Upper lobe of right lung (tissue), 1 donor: ENCODE results near the gene TUT7. TPM values are rescaled to one million over a fixed set of nuclear protein-coding genes. Genes with fewer than 3 reads are reported as not detected.

Source experiments
- ATAC-seq: fragments of 200-7000 bp; cut with Tn5 transposase; one replicate; pipeline ENCODE4 v1.9.1; 2020; ENCODE audit warnings: mild to moderate bottlenecking, moderate library complexity
- DNase-seq: peaks from one replicate; pipeline ENCODE4 v3.0.0-alpha.2; 2020
- H3K27ac ChIP-seq: fragments of 200-600 bp; one replicate; pipeline ENCODE4 v1.8.0; 2022
- H3K27me3 ChIP-seq: fragments of 200-600 bp; one replicate; pipeline ENCODE4 v1.8.0; 2022; ENCODE audit warnings: mild to moderate bottlenecking
- H3K36me3 ChIP-seq: fragments of 200-600 bp; one replicate; pipeline ENCODE4 v1.8.0; 2022
- H3K4me1 ChIP-seq: fragments of 200-600 bp; one replicate; pipeline ENCODE4 v1.8.0; 2022
- H3K4me3 ChIP-seq: fragments of 200-600 bp; one replicate; pipeline ENCODE4 v1.8.0; 2022; ENCODE audit warnings: mild to moderate bottlenecking
- H3K9me3 ChIP-seq: fragments of 200-600 bp; one replicate; pipeline ENCODE4 v1.8.0; 2022
- CTCF ChIP-seq: fragments of 200-600 bp; IDR thresholded peaks from one replicate; pipeline ENCODE4 v1.8.0; 2022; ENCODE audit warnings: antibody characterized with exemption
- intact Hi-C: fragments of 100-400 bp; cut with DNase I; formaldehyde crosslinking; loops from one replicate; pipeline ENCODE4 v1.11.0; 2022
- total RNA-seq: library from RNA; stranded (reverse); fragmentation: NEBNext Ultra II Directional; extraction: Animal tissue kit (Norgen Biotek cat#: 25700); gene quantifications from one replicate; pipeline ENCODE4 v1.2.1, GENCODE V29; 2021
- donor health status: DM: no; HTN: yes; CAD: no; lungs with severe emphysema.

TUT7 gene
- total RNA-seq, 1 donor from 2014 or later, result 34.1 TPM

- peak overlapping the region; percentile 94 for H3K27ac ChIP-seq
- DNase-seq, result no peak
- no peaks in the 10 kb centered on the region for H3K27me3 ChIP-seq
- H3K4me1 ChIP-seq, result peaks cover 17% of the 10 kb centered on the region
- TF ChIP-seq CTCF, result no peak
- H3K9me3 ChIP-seq, result no peaks in the 10 kb centered on the region
- H3K4me3 ChIP-seq, result peak overlapping the region; percentile 80
- ATAC-seq, result peak; percentile 60
- intact Hi-C loops, result no loop called here
- H3K36me3 ChIP-seq, result peaks cover 22% of the 10 kb centered on the region
Measured at GRCh38 chr9:86282979-86283535, 71.2 kb downstream of the TUT7 start.

DNA sequence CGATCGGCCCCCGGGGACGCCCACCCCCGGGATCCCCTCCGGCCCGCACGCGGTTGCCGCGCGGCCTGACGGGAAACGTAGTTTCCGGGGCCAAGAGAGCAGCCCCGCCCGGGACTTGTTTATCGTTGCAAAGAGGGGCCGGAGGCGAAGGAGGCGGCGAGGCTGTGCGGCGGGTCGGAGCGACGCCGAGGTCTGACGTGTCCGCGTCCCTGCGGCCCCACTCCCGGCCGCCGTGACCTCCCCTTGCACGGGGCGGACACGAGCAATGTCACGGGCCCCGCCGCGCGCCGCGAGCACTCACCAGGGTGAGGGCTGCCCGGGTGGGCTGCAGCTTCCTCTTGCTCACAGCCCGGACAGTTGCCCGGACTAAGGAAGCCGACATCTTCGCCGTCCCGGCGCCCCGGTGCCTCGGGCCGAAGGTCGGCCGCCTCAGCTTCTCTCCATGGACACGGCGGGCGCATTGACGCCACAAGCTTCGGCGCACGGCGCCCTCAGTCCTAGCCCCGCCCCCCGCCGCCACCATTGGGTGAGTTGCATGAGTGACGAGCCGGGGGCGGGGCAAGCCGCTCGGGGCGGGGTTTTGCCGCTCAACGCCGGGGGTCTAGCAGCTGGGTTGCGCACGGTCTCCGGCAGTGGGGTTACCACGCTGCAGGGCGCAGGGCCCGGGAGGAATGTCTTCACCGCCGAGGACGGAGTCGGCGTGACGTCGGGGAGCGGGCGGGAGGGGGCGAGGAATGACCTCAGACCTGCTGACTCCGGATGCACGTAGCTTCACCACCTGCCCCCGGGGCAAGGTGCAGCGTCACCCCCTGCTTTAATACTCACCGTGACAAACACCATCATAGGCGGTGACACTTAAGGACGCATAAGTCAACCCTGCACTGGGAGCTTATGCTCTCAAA lies 71.9 kb downstream of the TUT7 start, which contains the start of gene ISCA1:
ISCA1 (minus strand) TSS at position 462 of the 902 bp plus-strand sequence; CDS start at position 382, 80 bp downstream.
- ATAC-seq (peak; percentile 97), DNase-seq (peak; percentile 99)
- intact Hi-C loops, result no loop called here
- Histone ChIP-seq H3K27me3 (no peaks in the 10 kb centered on the region), H3K36me3 (peaks cover 15% of the 10 kb centered on the region), H3K27ac (peak within 1 kb of the TSS; percentile 94), H3K4me3 (peak within 1 kb of the TSS; percentile 80), H3K9me3 (no peaks in the 10 kb centered on the region), H3K4me1 (peaks cover 18% of the 10 kb centered on the region)
- TF ChIP-seq CTCF, result no peak

- DNase-seq (no peak), ATAC-seq (no peak)
- no peak for TF ChIP-seq CTCF
- intact Hi-C loops, result no loop called here
- Histone ChIP-seq H3K36me3 (peaks cover 12% of the 10 kb centered on the region), H3K4me3 (peak overlapping the region; percentile 80), H3K9me3 (no peaks in the 10 kb centered on the region), H3K27me3 (no peaks in the 10 kb centered on the region), H3K4me1 (peaks cover 24% of the 10 kb centered on the region), H3K27ac (peak overlapping the region; percentile 94)
Measured at GRCh38 chr9:86281593-86282076, 72.6 kb downstream of the TUT7 start.

DNA sequence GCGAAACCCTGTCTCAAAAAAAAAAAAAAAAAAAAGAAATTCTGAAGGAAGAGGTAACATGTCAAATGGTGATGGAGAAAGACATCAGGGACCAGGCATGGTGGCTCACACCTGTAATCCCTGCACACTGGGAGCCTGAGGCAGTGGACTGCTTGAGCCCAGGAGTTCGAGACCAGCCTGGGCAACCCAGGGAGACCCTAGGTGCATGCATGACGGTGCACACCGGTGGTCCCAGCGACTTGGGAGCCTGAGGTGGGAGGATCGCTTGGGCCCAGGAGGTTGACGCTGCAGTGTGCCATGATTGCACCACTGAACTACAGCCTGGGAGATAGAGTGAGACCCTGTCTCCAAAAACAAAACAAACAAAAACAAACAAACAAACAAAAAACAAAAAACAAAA lies 73.6 kb downstream of the TUT7 start:
- ATAC-seq, result no peak
- no peak for TF ChIP-seq CTCF
- peaks cover 24% of the 10 kb centered on the region for H3K4me1 ChIP-seq
- intact Hi-C loops, result no loop called here
- no peak for DNase-seq
- no peaks in the 10 kb centered on the region for H3K27me3 ChIP-seq
- peak overlapping the region; percentile 80 for H3K4me3 ChIP-seq
- no peaks in the 10 kb centered on the region for H3K9me3 ChIP-seq
- peaks cover 12% of the 10 kb centered on the region for H3K36me3 ChIP-seq
- H3K27ac ChIP-seq, result no peak overlapping the region

DNA sequence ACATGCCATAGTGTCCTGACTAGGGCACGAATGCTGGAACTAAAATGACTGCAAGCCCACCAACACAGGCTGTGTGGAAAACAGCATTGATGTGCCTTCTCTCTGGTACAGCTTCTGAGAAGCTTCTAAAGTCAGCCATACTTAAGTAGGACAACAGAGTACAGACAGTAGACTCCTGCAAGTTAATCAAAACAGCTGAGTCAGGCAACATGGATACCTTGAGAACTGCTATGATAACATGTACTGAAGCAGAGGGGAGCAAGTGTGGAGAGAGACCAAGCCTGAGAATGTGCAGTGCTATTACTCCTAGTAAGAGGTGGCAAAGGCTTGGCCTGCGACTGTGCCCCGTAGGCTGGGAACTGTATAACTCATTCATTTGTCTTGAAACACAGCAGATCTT lies 74.4 kb downstream of the TUT7 start:
- Histone ChIP-seq H3K9me3 (no peaks in the 10 kb centered on the region), H3K4me3 (no peak overlapping the region), H3K4me1 (peaks cover 24% of the 10 kb centered on the region), H3K36me3 (peaks cover 12% of the 10 kb centered on the region), H3K27ac (no peak overlapping the region), H3K27me3 (no peaks in the 10 kb centered on the region)
- intact Hi-C loops, result no loop called here
- no peak for TF ChIP-seq CTCF
- ATAC-seq, result no peak
- DNase-seq, result no peak
